ENCODE measurements around the gene JARID2.
"Not testable (repeated sequence)": the region's sequence is repeated elsewhere in the genome, so short reads cannot be mapped to it uniquely, and the experiment has no call there.

JARID2 gene

GRCh38 chr6:15285682-15286294 lies 39.9 kb downstream of the JARID2 start:
- TF ChIP-seq CTCF (IDR thresholded peaks at IDR 0.05; ENCODE audit: low read depth, low read length), result peak; percentile 53
- Histone ChIP-seq H3K9me3 (ENCODE audit: severe bottlenecking) (peaks cover 2% of the 10 kb centered on the region), H3K27ac (no peak overlapping the region), H3K4me3 (ENCODE audit: low read depth, low read length) (no peak overlapping the region), H3K27me3 (ENCODE audit: insufficient read depth, low read depth, severe bottlenecking) (no peaks in the 10 kb centered on the region), H3K36me3 (no peaks in the 10 kb centered on the region)
- DNase-seq, result no peak

- Histone ChIP-seq H3K4me3 (ENCODE audit: low read depth, low read length) (no peak overlapping the region), H3K36me3 (no peaks in the 10 kb centered on the region), H3K27me3 (ENCODE audit: insufficient read depth, low read depth, severe bottlenecking) (no peaks in the 10 kb centered on the region), H3K9me3 (ENCODE audit: severe bottlenecking) (peaks cover 2% of the 10 kb centered on the region), H3K27ac (no peak overlapping the region)
- no peak for DNase-seq
- no peak for TF ChIP-seq CTCF (IDR thresholded peaks at IDR 0.05; ENCODE audit: low read depth, low read length)
These were observed 42.0 kb downstream of the JARID2 start for GRCh38 chr6:15287670-15288375.

GRCh38 chr6:15288856-15289255 lies 43.0 kb downstream of the JARID2 start:
- H3K9me3 ChIP-seq (ENCODE audit: severe bottlenecking), result peaks cover 2% of the 10 kb centered on the region
- H3K4me3 ChIP-seq (ENCODE audit: low read depth, low read length), result no peak overlapping the region
- DNase-seq, result no peak
- no peak for TF ChIP-seq CTCF (IDR thresholded peaks at IDR 0.05; ENCODE audit: low read depth, low read length)
- no peaks in the 10 kb centered on the region for H3K36me3 ChIP-seq
- H3K27me3 ChIP-seq (ENCODE audit: insufficient read depth, low read depth, severe bottlenecking), result no peaks in the 10 kb centered on the region
- no peak overlapping the region for H3K27ac ChIP-seq

GRCh38 chr6:15289456-15289855 lies 43.6 kb downstream of the JARID2 start:
- H3K4me3 ChIP-seq (ENCODE audit: low read depth, low read length); DNase-seq; H3K36me3 ChIP-seq: not testable (repeated sequence)

GRCh38 chr6:15290067-15290680 lies 44.3 kb downstream of the JARID2 start:
- H3K36me3 ChIP-seq, result no peaks in the 10 kb centered on the region
- no peaks in the 10 kb centered on the region for H3K27me3 ChIP-seq (ENCODE audit: insufficient read depth, low read depth, severe bottlenecking)
- peaks cover 2% of the 10 kb centered on the region for H3K9me3 ChIP-seq (ENCODE audit: severe bottlenecking)

More at GRCh38 chr6:15289456-15289855, 43.6 kb downstream of the JARID2 start:
- H3K9me3 ChIP-seq (ENCODE audit: severe bottlenecking); H3K27me3 ChIP-seq (ENCODE audit: insufficient read depth, low read depth, severe bottlenecking); H3K27ac ChIP-seq: not testable (repeated sequence)

More at GRCh38 chr6:15290067-15290680, 44.3 kb downstream of the JARID2 start:
- no peak overlapping the region for H3K4me3 ChIP-seq (ENCODE audit: low read depth, low read length)
- no peak for TF ChIP-seq CTCF (IDR thresholded peaks at IDR 0.05; ENCODE audit: low read depth, low read length)
- DNase-seq, result no peak
- no peak overlapping the region for H3K27ac ChIP-seq
